Measurements from ENCODE around the gene PLA2G1B. TPM values are rescaled to one million over a fixed set of nuclear protein-coding genes. Genes with fewer than 3 reads are reported as not detected.

The PLA2G1B gene
- total RNA-seq, 1 donor from 2014 or later: not detected

DNA sequence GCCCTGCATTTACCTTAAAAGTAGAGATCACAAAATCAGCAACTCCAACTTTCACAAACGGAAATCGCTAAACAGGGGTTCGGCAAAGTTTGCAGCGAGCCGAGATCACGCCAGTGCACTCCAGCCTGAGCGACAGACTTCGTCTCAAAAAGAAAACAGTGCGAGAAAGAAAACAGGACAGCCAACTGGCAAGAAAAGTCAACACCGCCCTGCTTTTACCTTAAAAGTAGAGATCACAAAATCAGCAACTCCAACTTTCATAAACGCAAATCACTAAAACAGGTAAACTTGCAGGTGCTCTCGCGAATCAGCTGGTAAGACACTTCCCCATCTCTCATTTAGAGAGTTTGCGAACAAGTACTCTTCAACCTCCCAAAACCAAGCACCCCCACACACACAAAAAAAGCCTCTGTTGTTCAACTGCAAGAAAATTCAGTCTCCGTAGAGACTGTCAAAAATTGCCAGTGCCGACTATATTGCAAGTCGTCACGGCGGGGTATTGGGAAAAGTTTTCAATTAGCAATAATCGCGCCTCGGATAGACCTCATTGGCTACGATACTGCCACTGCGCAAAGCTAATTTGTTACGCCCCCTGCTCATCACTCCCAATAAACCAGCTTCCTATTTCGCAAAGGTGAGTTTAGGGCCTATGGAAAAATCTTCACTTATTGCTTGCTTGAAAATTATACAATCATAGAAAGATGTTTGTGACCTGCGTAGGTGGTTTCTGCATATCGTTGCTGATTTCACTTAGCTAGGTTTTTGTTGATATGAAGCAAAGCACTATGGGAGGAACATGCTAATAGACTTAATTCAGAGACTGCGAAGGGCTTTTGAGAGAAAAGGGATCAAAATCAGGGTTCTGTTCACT, 34.7 kb downstream of the PLA2G1B start, which contains the start of gene RNU4-1:
Gene RNU4-1, minus strand, starts transcription at position 577 of the 871 bp plus-strand sequence.
- Mint-ChIP-seq H3K27me3 (no peaks in the 10 kb centered on the region), H3K9me3 (no peaks in the 10 kb centered on the region), H3K4me1 (ENCODE audit: unreplicated experiment) (peaks cover 5% of the 10 kb centered on the region), H3K4me3 (no peak within 1 kb of the TSS), H3K36me3 (no peaks in the 10 kb centered on the region), H3K27ac (no peak within 1 kb of the TSS)
- TF ChIP-seq, protein P1, sequence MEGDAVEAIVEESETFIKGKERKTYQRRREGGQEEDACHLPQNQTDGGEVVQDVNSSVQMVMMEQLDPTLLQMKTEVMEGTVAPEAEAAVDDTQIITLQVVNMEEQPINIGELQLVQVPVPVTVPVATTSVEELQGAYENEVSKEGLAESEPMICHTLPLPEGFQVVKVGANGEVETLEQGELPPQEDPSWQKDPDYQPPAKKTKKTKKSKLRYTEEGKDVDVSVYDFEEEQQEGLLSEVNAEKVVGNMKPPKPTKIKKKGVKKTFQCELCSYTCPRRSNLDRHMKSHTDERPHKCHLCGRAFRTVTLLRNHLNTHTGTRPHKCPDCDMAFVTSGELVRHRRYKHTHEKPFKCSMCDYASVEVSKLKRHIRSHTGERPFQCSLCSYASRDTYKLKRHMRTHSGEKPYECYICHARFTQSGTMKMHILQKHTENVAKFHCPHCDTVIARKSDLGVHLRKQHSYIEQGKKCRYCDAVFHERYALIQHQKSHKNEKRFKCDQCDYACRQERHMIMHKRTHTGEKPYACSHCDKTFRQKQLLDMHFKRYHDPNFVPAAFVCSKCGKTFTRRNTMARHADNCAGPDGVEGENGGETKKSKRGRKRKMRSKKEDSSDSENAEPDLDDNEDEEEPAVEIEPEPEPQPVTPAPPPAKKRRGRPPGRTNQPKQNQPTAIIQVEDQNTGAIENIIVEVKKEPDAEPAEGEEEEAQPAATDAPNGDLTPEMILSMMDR (conservative IDR thresholded peaks at IDR 0.05): no peak
- DNase-seq (ENCODE audit: extremely low spot score, unreplicated experiment): peak; percentile 78

DNA sequence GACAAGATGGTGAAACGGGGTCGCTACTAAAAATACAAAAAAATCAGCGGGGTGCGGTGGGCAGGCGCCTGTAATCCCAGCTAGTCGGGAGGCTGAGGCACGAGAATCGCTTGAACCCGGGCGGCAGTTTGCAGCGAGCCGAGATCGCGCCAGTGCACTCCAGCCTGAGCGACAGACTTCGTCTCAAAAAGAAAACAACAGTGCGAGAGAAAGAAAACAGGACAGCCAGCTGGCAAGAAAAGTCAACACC, 35.2 kb downstream of the PLA2G1B start:
- TF ChIP-seq, protein P1 (conservative IDR thresholded peaks at IDR 0.05): no peak
- Mint-ChIP-seq H3K27ac (no peak overlapping the region), H3K4me1 (ENCODE audit: unreplicated experiment) (peaks cover 5% of the 10 kb centered on the region), H3K4me3 (no peak overlapping the region), H3K36me3 (no peaks in the 10 kb centered on the region), H3K9me3 (no peaks in the 10 kb centered on the region), H3K27me3 (no peaks in the 10 kb centered on the region)
- DNase-seq (ENCODE audit: extremely low spot score, unreplicated experiment): no peak

DNA sequence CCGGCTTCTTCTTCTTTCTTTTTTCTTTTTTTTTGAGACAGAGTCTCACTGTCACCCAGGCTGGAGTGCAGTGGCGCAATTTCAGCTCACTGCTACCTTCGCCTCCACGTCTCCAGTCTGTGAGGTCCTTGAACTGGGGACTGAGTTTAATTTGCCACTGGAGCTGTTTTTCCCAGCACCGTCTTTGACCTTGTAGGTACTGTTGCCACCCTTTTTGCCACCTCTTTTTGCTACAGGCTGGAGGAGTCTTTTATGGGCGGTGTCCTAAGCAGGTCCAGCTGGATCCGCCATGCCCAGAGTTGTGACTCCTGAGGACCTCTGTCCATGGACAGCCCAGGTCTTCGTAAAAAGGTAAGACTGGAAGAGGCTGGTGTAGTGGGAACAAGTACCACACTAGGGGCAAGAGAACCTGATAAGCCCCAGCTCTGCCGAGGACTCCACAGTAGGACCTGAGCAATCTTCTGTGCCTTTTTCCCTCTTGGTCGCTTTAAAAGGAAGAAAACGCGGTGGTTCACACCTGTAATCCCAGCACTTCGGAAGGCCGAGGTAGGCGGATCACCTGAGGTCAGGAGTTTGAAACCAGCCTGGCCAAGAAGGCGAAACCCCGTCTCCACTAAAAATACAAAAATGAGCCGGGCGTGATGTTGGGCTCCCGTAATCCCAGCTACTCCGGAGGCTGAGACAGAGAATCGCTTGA, 36.8 kb downstream of the PLA2G1B start:
- Mint-ChIP-seq H3K36me3 (no peaks in the 10 kb centered on the region), H3K9me3 (no peaks in the 10 kb centered on the region), H3K4me3 (no peak overlapping the region), H3K4me1 (ENCODE audit: unreplicated experiment) (peaks cover 10% of the 10 kb centered on the region), H3K27me3 (peaks cover 2% of the 10 kb centered on the region), H3K27ac (no peak overlapping the region)
- no peak for DNase-seq (ENCODE audit: extremely low spot score, unreplicated experiment)
- TF ChIP-seq, protein P1 (conservative IDR thresholded peaks at IDR 0.05): no peak

DNA sequence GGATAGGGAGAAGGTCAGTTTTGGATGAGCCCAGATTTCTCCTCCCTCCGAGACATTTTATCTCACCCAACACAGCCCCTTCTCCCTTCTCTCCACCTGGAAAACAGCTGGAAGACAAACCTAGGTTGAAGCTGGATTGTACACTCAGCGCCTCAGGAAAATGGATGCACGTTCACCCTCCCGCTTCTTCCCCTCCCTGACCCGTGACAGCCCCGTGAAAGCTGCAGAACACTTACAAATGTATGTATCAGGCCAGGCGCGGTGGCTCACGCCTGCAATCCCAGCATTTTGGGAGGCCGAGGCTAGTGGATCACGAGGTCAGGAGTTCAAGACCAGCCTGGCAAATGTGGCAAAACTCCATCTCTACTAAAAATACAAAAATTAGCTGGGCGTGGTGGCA, 40.1 kb downstream of the PLA2G1B start:
- no peak for DNase-seq (ENCODE audit: extremely low spot score, unreplicated experiment)
- Mint-ChIP-seq H3K27ac (no peak overlapping the region), H3K4me3 (no peak overlapping the region), H3K4me1 (ENCODE audit: unreplicated experiment) (peaks cover 10% of the 10 kb centered on the region), H3K9me3 (no peaks in the 10 kb centered on the region), H3K27me3 (peaks cover 2% of the 10 kb centered on the region), H3K36me3 (no peaks in the 10 kb centered on the region)
- TF ChIP-seq, protein P1 (conservative IDR thresholded peaks at IDR 0.05): no peak

DNA sequence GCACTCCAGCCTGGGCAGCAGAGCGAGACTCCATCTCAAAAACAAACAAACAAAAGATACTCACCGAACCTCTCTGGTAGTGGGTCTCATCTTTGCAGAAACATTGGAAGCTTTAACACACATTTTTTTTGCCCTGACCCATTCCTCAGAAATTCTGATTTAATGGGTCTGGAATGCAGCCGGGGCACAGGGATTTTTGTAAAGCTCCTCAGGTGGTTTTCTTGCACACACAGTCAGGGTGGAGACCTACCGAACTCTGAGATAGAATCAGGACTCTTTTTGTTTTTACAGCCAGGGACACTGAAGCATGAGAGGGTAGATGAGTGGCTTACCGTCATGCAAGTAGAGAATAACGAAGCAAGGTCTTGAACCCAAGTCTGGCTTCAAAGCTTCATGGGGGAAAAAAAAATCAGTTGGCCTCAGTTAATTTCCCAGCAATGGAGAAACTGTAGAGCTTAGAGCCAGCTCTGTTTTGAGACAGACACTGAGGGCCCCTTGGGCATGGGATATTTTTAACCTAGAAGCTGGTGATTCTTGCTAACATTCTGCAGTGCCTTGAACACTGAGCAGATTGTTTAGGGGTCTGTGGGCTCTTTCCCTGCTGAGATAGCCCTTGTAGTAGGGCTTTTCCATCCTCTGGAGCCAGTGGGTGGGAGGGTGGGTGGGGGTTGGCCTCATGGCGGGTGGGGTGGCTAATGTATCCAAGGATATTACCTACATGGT, 40.6 kb downstream of the PLA2G1B start:
- Mint-ChIP-seq H3K27ac (peak overlapping the region; percentile 79), H3K4me1 (ENCODE audit: unreplicated experiment) (peaks cover 10% of the 10 kb centered on the region), H3K9me3 (no peaks in the 10 kb centered on the region), H3K36me3 (no peaks in the 10 kb centered on the region), H3K4me3 (peak overlapping the region; percentile 46), H3K27me3 (peaks cover 2% of the 10 kb centered on the region)
- DNase-seq (ENCODE audit: extremely low spot score, unreplicated experiment): no peak
- TF ChIP-seq, protein P1 (conservative IDR thresholded peaks at IDR 0.05): no peak

Measured in type B pancreatic cell (in vitro differentiated cells).